Mammary epithelial cell (primary cell): ENCODE results near the gene GTF2F1.

Experiments
- EZH2 ChIP-seq: IDR thresholded peaks from 2 replicates; pipeline ENCODE4 v1.6.1; 2012; ENCODE audit warnings: low read length, inconsistent platforms, borderline replicate concordance
- TF ChIP-seq, protein P1 (sequence below), 2 donors: IDR thresholded peaks in 1 of 2; conservative IDR thresholded peaks in 1 of 2; 2 replicates each; pipeline ENCODE4 v1.5.1; 2011 to 2012; ENCODE audit warnings: inconsistent platforms in 2 of 2, low read length in 2 of 2, mild to moderate bottlenecking in 2 of 2, control low read depth in 1 of 2, low read depth in 1 of 2; ENCODE audit not compliant: insufficient read depth in 1 of 2; ENCODE audit errors: extremely low read depth in 1 of 2

DNA sequence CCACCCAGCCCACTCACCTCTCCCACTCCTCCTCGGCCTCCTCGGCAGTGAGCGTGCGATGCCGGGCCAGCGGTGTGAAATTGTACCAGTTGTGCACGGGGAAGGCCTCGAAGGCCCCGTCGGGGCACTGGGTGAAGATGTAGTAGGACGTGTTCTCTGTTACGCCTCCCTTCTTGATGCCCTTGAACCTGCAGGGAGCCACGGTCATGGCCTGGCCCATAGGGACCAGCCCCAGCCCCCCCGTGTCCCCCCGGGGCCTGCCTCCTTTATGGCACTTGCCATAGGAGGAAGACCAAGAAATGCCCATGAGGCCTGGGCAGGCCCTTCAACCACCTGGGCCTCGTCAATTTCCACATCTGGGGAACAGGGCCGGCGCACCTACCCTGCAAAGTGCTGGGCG is 5.6 kb downstream of the GTF2F1 start:
- TF ChIP-seq, protein P1, sequence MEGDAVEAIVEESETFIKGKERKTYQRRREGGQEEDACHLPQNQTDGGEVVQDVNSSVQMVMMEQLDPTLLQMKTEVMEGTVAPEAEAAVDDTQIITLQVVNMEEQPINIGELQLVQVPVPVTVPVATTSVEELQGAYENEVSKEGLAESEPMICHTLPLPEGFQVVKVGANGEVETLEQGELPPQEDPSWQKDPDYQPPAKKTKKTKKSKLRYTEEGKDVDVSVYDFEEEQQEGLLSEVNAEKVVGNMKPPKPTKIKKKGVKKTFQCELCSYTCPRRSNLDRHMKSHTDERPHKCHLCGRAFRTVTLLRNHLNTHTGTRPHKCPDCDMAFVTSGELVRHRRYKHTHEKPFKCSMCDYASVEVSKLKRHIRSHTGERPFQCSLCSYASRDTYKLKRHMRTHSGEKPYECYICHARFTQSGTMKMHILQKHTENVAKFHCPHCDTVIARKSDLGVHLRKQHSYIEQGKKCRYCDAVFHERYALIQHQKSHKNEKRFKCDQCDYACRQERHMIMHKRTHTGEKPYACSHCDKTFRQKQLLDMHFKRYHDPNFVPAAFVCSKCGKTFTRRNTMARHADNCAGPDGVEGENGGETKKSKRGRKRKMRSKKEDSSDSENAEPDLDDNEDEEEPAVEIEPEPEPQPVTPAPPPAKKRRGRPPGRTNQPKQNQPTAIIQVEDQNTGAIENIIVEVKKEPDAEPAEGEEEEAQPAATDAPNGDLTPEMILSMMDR (conservative IDR thresholded peaks at IDR 0.05 in 1 of 2, IDR thresholded peaks at IDR 0.05 in 1 of 2; ENCODE audit: extremely low read depth in 1 of 2, insufficient read depth in 1 of 2, low read depth in 1 of 2, low read length in 2 of 2), result no peak
- TF ChIP-seq EZH2, result no peak
